HG02571 (cell line): ENCODE measurements around the gene TMEM163.

ENCODE experiments used
- ATAC-seq: cut with Tn5 transposase; IDR thresholded peaks from one replicate; pipeline ENCODE4 v1.9.1; 2021; ENCODE audit warnings: mild to moderate bottlenecking, moderate library complexity; ENCODE audit not compliant: unreplicated experiment

TMEM163 gene

DNA sequence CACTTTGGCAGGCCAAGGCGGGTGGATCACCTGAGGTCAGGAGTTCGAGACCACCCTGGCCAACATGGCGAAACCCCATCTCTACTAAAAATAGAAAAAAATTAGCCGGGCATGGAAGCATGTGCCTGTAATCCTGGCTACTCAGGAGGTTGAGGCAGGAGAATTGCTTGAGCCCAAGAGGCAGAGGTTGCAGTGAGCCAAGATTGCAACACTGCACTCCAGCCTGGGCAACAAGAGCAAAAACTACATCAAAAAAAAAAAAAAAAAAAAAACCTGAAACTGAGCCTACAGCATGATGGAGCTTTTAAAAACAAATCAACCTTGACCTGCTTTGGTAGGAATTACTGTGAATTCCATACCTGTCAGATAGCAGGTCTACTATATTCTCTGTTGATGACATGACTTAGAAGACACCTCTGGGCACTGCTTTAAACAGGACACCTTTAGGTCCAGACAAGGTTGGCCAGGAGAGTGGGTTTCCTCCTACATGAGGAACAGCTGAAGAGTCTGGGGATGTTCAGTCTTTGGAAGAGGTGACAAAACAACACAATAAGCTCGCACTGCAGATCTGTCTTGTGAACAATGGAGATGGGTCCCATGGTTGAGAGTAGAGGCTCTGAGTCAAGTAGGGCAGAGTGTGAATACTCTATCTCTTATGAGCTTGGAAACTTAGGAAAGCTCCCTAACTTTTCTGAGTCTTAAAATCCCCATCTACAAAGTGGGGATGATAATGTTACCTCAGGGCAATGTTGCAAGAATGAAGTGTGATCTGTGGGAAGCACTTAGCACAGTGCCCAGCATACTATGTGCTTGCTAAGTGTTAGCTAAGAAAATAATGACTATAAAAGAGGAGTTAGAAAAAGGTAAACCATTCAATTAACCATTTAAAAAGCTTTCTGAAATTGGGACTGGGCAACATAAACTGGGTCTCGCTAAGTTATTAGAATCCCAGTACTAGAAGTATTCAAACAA is 25.2 kb downstream of the TMEM163 start:
- no peak for ATAC-seq

DNA sequence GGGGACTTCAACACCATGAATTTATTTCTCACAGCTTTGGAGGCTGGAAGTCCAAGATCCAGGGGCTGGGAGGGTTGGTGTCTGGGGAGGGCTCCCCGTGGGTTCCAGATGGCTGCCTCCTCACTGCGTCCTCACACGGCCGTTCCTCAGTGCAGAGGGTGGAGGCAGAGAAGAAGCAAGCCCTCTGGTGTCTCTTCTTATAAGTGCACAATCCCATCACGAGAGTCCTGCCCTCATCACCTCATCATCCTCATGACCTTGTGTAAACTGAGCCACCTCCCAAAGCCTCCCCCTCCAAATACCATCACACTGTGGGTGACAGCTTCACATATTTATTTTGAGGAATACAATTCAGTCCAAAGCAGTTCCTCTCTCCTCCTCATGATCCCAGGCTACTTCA is 26.3 kb downstream of the TMEM163 start:
- no peak for ATAC-seq

DNA sequence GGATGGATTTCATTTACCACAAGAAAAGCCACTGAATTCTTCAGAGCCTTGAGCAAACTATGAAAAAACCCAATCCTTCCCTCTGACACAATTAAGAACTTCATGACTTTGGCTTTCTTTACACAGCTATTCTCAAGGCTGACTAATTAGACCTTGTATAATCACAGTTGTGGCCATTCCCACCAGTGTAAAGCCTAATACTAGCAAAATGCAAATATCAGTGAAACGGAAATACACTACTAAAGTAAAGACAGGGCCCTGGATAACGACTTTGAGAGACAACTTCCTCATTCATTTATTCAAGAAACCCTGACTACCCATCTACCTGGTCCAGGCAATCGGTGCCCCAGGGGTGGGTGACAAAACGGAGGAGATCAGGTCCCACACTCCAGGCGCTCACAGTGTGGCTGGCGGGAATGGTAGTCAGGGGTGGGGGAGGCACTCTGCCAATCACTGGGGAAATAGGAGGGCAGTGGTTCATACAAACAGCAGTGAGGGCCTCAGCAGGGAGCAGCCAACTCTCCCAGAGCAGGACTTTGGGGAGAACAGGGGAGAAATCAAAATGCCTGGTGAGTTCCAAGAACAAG is 28.1 kb downstream of the TMEM163 start:
- ATAC-seq: no peak

DNA sequence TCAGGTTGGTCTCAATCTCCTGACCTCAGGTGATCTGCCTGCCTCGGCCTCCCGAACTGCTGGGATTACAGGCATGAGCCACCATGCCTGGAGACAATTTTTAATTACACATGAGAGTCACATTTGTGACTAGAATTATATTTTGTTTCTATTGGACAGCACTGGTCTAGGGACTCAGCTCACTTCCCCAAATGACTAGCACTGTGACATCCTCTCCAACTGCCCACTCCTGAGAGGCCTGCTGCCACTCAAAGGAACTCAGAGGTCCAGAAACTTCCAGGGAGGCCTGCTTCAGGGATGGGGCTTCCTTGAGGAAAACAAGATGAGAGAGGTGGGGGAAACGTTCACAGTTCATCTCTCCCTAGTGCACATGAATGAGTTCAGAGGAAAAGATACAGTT is 29.5 kb downstream of the TMEM163 start:
- ATAC-seq: no peak

DNA sequence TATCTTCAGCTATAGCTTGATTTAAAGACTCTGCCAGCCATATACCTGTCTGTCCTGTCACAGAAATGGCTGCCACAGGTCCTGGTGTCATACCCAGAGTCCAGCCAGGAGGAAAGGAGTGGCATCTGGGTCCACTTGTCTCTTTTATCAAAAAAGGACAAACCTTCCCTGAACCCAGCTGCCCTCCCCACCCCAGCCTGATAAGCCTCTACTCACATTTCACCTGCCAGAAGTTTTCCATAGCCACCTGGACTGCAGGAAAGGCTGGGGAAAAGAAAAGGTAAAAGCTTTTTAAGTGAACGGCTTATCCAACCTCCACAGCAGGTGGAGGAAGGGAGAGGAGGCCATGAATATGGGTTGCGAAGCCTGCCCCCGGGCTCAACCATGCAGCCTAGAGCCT is 32.8 kb downstream of the TMEM163 start:
- no peak for ATAC-seq

DNA sequence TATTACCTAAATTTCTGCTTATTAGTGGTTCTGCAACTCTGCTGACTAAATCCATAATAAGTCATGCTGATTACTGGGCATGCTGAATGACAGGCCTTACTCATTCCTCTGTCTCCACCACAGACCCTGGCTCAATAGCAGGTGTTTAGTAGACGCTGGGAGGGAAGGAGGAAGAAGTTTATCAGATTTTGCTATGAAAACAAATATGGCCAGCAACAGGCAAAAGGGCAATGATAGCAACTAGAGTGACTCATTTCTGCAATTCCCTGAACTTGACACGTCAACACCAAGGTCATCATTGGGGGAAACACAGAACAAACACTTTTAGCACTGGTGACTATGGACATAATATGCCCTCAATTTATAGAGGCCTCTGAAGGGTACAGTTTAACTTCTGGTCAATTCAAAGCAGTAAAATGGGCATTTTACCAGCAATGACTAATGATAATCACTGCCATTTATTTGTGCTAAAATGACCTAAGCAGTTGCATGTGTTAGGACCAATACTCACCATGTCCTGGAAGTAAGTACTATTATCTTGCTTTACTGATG is 35.2 kb downstream of the TMEM163 start:
- peak; percentile 64 for ATAC-seq

DNA sequence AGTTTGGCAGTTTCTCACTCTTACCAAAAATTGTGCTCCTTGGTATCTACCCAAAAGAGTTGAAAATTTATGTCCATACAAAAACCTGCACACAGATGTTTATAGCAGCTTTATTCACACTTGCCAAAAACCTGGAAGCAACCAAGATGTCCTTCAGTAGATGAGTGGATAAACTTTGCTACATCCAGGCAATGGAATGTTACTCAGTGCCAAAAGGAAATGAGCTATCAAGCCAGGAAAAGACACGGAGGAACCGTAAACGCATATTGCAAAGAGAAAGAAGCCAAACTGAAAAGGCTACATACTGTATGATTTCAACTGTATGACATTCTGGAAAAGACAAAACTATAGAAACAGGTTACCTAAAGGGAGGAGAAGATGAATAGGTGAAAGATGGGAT is 36.1 kb downstream of the TMEM163 start:
- ATAC-seq: no peak

DNA sequence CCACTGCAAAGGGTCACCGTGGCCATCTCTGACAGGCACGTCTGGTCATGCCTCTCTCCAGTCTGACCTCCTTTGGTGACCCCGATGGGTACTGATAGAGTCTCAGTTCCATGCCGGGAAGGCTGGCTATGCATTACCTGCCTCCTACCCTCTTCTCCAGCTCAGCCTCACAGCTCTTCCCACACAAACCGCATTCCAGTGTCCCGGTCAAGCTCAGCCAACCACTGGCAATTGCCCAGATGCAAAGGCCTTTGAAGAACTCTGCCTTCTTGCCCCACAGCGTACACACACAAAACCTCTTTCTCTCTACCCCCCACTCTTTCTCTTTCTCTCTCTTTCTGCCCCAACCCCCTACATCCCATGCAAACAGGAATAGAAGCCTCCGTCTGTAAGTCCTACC is 37.6 kb downstream of the TMEM163 start:
- no peak for ATAC-seq

DNA sequence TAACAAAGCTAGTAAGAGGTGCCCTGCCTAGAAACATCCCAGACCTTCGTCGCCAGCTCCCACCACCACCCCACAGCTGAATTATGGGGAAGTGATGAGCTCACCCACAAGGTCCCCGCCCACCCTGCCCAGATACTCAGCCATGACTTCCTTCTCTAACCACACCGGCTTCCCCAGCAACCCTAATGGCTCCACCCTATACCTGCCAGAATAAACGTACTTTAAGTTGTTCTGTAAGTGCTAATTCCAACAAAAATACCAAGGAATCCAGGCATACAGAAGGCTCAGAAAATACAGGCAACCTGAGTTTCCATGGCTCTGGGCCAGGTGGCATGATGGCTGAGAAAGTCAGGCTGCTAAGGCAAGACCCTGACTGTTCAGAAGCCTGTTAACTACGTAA is 39.1 kb downstream of the TMEM163 start:
- no peak for ATAC-seq

DNA sequence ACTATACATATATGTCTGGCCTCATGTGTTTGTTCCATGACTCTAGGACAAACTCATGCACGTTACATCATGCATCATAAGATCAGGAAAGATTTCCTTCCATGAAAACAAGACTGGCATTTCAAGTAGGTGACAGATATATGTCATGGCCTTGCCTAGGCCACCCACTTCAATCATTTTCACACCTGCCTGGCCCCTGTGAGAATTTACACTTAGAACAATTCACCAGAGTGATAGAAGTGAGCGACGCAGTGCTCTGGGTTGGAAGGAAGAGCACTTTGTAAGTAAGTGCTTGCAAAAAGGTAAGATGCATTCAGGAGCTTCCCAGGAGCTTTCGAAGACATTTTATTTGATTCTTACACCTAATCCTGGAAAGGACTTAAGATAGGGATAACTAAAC is 39.5 kb downstream of the TMEM163 start:
- no peak for ATAC-seq

DNA sequence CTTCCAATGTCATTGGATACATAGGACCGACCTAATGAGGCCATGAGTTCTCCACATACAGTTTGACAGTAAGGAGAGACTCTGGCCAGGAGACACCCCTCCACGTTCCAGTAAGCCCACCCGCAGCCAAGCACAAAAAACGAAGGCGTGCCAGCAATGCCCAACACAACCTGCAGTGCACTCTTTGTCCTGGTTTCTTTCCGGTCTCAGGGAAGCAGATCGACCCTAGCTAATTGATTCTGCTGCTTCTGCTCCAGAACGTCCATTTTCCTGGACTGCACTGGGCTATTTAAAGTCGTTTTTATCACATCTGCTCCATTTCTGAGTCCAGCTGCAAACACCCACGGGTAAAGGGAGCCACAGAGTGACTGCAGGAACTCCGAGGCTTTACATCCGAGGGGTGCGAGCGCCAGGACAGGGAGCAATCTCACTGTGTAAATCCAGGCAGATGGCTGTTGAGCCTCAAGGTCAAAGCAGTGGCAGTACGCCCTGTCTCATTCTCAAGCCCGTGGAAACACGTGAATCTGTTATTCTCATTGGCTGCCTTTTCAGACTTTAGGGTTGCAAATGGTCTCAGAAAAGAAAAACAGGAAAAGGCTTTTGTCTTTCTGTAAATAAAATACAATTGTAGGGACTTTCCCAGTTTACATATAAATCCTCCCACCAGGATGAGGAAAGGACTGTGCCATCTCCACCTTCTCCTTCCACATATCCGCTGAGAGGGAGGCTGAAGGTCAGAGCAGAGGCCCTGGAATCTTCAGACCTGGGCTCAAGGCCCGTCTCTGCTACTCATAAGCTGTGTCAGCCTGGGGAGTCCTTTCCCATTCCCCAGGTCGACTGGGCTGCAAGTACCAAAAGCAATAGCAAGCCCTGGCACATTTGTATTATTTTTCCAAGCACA is 40.7 kb downstream of the TMEM163 start:
- no peak for ATAC-seq

DNA sequence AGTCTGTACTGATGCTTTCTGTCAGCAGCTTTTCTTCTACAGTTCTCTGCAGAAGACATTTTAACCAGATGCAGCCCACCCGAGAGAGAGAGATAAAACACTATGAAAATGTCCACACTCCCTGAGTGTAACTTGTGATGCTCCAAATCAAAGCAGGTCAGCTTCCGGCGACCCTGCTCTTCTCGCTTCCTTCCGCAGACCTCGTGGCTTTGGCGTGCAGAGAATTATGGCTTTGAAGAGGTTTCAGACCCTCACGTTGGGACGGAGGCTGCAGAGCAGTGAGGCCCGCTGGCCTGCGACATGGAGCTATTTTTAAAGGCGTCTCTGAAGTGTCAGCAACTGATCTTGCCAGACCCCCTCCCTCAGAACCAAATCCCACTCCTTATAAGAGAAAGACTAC is 41.8 kb downstream of the TMEM163 start:
- no peak for ATAC-seq

DNA sequence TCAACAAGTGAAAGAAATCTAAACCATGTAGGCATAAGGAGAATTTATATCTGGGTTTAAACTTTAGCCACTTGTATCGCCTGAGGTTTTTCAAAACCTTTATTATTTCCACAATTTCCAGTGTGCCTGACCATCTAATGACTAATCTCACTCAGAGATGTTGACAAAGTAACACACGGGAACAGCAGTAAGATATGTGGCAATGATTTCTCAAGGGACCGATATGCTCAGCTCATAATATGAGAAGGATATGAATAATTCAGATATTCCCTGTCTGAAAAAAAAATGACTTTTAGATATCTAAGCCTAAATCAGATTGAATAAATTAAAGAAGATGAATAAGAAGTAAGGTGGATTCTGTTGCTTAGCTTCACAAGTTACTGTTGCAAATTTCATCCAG is 43.5 kb downstream of the TMEM163 start:
- no peak for ATAC-seq

DNA sequence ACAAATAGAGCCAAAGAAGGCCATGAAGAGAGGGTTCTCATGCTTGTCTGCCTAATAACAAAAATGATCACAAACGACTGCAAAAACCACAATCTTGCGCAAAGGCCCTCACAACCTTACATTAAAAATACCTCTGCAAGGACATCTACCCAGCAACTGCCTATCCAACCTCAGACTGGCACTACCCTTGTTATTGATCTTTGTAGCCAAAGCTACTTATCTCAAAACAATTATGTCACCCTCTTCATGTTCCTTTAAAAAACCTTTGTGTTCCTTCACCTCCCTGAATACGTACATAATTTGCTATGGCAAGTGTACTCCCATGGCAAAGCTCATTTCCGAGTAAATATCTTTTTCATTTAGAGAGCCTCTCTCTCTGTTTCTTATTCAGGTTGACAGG is 44.1 kb downstream of the TMEM163 start:
- ATAC-seq: no peak

DNA sequence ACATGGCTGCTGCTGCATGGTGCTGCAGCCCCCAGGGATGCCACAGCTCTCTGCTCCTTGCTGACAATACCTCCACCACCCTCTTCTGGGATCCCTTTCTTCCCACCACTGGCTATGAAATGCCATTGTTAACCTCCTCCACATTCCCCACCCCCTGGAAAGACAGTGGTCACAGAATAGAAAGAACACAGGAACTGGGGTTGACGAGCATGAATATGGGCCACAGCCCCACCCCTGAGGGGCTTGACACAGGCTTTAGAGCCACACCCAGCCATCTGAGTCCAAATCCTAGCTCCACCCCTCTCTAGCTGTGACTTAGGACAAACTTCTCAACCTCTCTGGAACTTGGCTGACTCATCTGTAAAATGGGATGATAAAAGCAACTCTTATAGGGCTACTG is 47.3 kb downstream of the TMEM163 start:
- ATAC-seq: no peak

DNA sequence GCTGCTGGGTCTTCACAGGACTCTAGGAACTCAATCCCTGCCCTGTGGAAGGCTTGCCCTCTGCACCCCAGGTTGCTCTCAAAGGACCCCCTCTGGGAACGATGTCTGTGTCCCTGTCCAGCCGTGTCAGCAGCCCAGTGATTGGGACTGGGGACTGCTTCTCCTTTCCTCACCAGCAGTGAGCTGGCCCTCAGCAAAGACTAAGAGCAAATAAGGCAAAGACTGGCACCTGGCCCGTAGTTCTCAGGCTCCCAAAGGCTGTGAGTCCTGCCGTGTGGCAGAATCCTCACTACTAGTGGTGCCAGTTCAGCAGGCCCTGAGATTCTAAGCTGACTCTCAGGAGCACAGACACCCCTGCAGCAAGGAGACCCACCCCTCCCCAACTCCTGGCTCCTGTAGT is 47.8 kb downstream of the TMEM163 start:
- no peak for ATAC-seq

DNA sequence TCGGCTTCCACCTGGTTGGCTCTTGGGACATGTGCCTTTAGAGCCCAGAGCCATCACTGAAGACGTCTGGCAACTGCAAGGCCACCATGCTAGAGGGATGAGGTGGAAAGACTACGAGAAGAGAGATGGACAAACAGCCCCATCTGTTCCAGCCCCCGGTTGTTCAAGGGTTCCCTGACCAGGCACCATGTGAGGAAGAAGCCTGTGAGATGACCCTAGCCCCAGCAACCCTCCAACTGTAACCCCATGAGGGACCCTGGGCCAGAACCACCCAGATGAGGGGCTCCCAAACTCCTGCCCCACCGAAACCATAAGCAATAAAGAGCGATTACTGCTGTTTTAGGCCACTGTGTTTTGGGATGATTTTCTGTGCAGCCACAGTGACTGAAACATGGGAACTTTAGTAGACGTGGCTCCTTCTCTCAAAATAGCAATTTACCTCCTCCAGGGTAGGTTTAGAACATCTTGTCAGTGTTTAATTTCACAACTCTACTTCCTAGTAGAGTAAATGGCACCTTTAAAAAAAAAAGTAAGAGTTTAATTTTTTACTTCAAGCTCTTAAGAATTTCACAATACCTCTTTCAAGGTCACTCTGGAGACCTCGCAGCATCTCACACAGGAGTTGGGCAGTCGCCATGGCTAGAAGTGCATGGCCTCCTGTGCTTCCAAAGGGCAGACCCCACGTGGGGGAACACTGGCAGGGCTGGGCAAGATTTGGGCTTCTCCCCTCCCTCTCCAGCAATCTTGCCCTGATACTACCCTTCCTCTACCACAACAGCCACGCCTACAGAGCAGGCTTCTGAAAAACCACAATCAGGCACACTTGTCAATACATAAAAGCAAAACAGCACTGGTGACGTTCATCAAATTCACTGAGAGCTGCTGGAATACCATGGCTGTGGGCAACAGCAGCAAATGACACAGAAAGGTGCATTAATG is 48.8 kb downstream of the TMEM163 start:
- ATAC-seq: no peak

DNA sequence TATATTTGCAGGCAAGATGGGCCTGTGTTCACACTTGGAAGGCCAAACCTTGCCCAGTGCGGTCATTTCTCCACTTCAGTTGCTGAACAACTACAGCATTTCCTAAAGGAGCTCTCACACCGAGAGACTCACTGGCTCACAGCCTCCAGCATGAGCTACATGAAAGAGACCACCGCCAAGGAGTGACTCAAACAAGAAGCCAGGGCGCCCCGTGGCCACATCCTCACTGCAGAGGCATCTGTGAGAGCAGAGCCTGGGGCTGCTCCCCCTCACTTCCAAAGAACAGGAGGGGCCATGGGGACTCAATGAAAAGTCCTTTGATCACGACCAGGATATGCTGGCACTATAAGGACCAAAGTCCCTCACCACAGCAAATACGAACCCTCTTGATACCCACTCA is 50.0 kb downstream of the TMEM163 start:
- ATAC-seq: no peak

DNA sequence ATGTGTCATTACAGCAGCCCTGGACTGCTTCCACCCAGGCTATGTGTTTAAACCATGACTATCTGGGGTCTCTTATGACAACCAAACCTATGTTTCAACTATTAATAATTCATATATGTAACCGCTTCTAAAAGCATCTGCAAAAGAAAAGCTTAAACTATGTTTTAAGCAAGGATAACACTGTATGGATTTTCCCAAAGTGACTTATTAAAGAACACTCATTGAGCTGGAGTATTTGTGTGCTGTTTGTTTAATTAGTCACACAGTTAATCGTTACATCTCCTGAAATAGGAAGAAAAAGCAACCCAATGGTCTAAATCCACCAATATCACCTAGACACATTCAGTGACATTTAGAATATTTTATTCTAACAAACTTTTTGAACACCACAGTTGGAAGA is 51.3 kb downstream of the TMEM163 start:
- ATAC-seq: no peak

DNA sequence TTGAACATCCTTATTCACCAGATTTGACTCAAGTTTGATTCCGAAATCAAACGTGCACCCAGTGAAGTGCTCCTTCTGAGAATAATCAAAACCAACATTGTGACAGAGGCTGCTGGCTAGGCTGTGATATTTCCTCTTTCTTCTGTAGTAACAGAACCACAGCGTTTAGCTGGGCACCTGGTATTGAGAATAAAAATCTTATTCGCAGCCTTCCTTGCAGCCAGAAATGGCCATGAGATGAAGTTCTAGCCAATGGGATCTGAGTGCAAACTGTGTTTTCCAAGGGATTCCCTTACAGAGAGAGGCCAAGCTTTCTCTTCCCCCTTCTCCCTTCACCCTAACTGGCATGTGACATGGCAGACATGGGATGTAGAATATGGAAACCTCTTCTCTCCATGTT is 51.7 kb downstream of the TMEM163 start:
- ATAC-seq: no peak
